Panc1 (cell line): ENCODE data around the gene SPTY2D1. TPM values are rescaled to one million over a fixed set of nuclear protein-coding genes. Genes with fewer than 3 reads are reported as not detected.
"Not testable (repeated sequence)": the region's sequence is repeated elsewhere in the genome, so short reads cannot be mapped to it uniquely, and the experiment has no call there.

Source experiments
- ATAC-seq: fragments of 200-7000 bp; cut with Tn5 transposase; 2 replicates; pipeline ENCODE4 v1.9.1; 2020; ENCODE audit warnings: mild to moderate bottlenecking, moderate library complexity
- BruUV-seq: library from RNA; stranded (reverse); fragments of 400-500 nt; replicated peaks from 2 replicates; lab custom pipeline; 2021; lab: Mats Ljungman, UMichigan
- CTCF ChIA-PET: fragments of 300-600 bp; sonication (Branson Sonifier 250); formaldehyde crosslinking; loops from one replicate; lab custom pipeline; 2022; ENCODE audit warnings: antibody characterized with exemption; lab: Charles Lee
- POLR2A ChIA-PET: fragments of 300-600 bp; sonication (Branson Sonifier 250); formaldehyde crosslinking; loops from one replicate; lab custom pipeline; 2022; ENCODE audit warnings: antibody characterized with exemption; lab: Charles Lee
- DNase-seq: peaks from one replicate; pipeline ENCODE4 v3.0.0-alpha.2; 2010; ENCODE audit warnings: low read depth, low spot score
- H3K27ac ChIP-seq: 2 replicates; pipeline ENCODE4 v1.5.1; 2011; ENCODE audit warnings: mild to moderate bottlenecking, low read length, inconsistent platforms
- H3K27me3 ChIP-seq: fragments of 200-500 bp; sonication (Bioruptor generic); 2 replicates; pipeline ENCODE4 v1.6.0; 2014; ENCODE audit warnings: low read length, inconsistent platforms; ENCODE audit not compliant: control insufficient read depth, insufficient read depth
- H3K36me3 ChIP-seq: fragments of 200-500 bp; sonication (Bioruptor generic); 2 replicates; pipeline ENCODE4 v1.5.1; 2014; ENCODE audit warnings: inconsistent platforms, mild to moderate bottlenecking, low read length, moderate library complexity; ENCODE audit not compliant: control insufficient read depth, insufficient read depth
- H3K4me1 ChIP-seq: 2 replicates; pipeline ENCODE4 v1.5.1; 2011; ENCODE audit warnings: inconsistent platforms, mild to moderate bottlenecking, low read length, moderate library complexity; ENCODE audit not compliant: control insufficient read depth, insufficient read depth
- H3K4me3 ChIP-seq, 2 experiments: 2 replicates each; pipeline ENCODE4 v1.5.1; 2011 to 2012; ENCODE audit warnings: low read depth in 2 of 2, low read length in 2 of 2, mild to moderate bottlenecking in 2 of 2, inconsistent platforms in 1 of 2, moderate library complexity in 1 of 2
- H3K9me3 ChIP-seq: fragments of 200-500 bp; sonication (Bioruptor generic); 2 replicates; pipeline ENCODE4 v1.5.1; 2014; ENCODE audit warnings: low read depth, mild to moderate bottlenecking, inconsistent platforms, low read length, moderate library complexity; ENCODE audit not compliant: control insufficient read depth, insufficient read depth
- POLR2AphosphoS5 ChIP-seq: IDR thresholded peaks from 2 replicates; pipeline ENCODE4 v1.6.1; 2012; ENCODE audit warnings: mild to moderate bottlenecking, low read depth, low read length, moderate library complexity
- SIN3A ChIP-seq: IDR thresholded peaks from 2 replicates; pipeline ENCODE4 v1.6.1; 2012; ENCODE audit warnings: low read depth, mild to moderate bottlenecking, low read length, moderate library complexity, borderline replicate concordance; ENCODE audit not compliant: insufficient read depth
- TCF7L2 ChIP-seq: IDR thresholded peaks from 2 replicates; pipeline ENCODE4 v1.6.1; 2011; ENCODE audit warnings: mild to moderate bottlenecking, low read depth, low read length, inconsistent platforms
- in situ Hi-C: cut with HindIII; loops from 2 replicates; pipeline ENCODE4 v1.10.0; 2016; ENCODE audit warnings: low sequenced_read_pairs, low pct_unique_long_range_greater_than_20kb
- intact Hi-C: fragments of 100-400 bp; cut with micrococcal nuclease; formaldehyde crosslinking; loops from one replicate; pipeline ENCODE4 v1.10.0; 2022; ENCODE audit not compliant: unreplicated experiment
- total RNA-seq: library from RNA; stranded (reverse); gene quantifications from one replicate; pipeline ENCODE4 v1.2.1, GENCODE V29; 2021; ENCODE audit not compliant: unreplicated experiment
- TF ChIP-seq, protein P1 (sequence below): fragments of 450-650 bp; IDR thresholded peaks from 2 replicates; pipeline ENCODE4 v1.5.1; 2017; ENCODE audit warnings: mild to moderate bottlenecking
- TF ChIP-seq, protein P2 (sequence below), 2 experiments: IDR thresholded peaks; 2 replicates each; pipeline ENCODE4 v1.6.1; 2011 to 2012; ENCODE audit warnings: low read depth in 2 of 2, control low read depth in 1 of 2, low read length in 1 of 2, mild to moderate bottlenecking in 1 of 2, moderate library complexity in 1 of 2; ENCODE audit not compliant: insufficient read depth in 1 of 2

Gene SPTY2D1
- total RNA-seq, 1 experiment from 2014 or later, result 14.8 TPM

- intact Hi-C loops, result no loop called here
- no peaks in the 10 kb centered on the region for H3K9me3 ChIP-seq
- BruUV-seq, result no TSS peak
- no peak within 1 kb of the TSS for H3K4me3 ChIP-seq
- no peaks in the 10 kb centered on the region; the same call in 1 of the 2 replicates for H3K36me3 ChIP-seq
- DNase-seq (no peak), ATAC-seq (no peak)
- TF ChIP-seq SIN3A, result no peak
- no peak for TF ChIP-seq TCF7L2
- TF ChIP-seq, protein P1, sequence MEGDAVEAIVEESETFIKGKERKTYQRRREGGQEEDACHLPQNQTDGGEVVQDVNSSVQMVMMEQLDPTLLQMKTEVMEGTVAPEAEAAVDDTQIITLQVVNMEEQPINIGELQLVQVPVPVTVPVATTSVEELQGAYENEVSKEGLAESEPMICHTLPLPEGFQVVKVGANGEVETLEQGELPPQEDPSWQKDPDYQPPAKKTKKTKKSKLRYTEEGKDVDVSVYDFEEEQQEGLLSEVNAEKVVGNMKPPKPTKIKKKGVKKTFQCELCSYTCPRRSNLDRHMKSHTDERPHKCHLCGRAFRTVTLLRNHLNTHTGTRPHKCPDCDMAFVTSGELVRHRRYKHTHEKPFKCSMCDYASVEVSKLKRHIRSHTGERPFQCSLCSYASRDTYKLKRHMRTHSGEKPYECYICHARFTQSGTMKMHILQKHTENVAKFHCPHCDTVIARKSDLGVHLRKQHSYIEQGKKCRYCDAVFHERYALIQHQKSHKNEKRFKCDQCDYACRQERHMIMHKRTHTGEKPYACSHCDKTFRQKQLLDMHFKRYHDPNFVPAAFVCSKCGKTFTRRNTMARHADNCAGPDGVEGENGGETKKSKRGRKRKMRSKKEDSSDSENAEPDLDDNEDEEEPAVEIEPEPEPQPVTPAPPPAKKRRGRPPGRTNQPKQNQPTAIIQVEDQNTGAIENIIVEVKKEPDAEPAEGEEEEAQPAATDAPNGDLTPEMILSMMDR, result no peak
- TF ChIP-seq, protein P2, sequence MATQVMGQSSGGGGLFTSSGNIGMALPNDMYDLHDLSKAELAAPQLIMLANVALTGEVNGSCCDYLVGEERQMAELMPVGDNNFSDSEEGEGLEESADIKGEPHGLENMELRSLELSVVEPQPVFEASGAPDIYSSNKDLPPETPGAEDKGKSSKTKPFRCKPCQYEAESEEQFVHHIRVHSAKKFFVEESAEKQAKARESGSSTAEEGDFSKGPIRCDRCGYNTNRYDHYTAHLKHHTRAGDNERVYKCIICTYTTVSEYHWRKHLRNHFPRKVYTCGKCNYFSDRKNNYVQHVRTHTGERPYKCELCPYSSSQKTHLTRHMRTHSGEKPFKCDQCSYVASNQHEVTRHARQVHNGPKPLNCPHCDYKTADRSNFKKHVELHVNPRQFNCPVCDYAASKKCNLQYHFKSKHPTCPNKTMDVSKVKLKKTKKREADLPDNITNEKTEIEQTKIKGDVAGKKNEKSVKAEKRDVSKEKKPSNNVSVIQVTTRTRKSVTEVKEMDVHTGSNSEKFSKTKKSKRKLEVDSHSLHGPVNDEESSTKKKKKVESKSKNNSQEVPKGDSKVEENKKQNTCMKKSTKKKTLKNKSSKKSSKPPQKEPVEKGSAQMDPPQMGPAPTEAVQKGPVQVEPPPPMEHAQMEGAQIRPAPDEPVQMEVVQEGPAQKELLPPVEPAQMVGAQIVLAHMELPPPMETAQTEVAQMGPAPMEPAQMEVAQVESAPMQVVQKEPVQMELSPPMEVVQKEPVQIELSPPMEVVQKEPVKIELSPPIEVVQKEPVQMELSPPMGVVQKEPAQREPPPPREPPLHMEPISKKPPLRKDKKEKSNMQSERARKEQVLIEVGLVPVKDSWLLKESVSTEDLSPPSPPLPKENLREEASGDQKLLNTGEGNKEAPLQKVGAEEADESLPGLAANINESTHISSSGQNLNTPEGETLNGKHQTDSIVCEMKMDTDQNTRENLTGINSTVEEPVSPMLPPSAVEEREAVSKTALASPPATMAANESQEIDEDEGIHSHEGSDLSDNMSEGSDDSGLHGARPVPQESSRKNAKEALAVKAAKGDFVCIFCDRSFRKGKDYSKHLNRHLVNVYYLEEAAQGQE (IDR thresholded peaks at IDR 0.05; ENCODE audit: insufficient read depth in 1 of 2, low read depth in 2 of 2, low read length in 1 of 2), result no peak
- no peak for TF ChIP-seq POLR2AphosphoS5
- H3K27me3 ChIP-seq, result no peaks in the 10 kb centered on the region
- in situ Hi-C loops, result no loop called here
- H3K27ac ChIP-seq, result no peak within 1 kb of the TSS
- no peaks in the 10 kb centered on the region for H3K4me1 ChIP-seq
- POLR2A ChIA-PET, result no interaction called here
- CTCF ChIA-PET, result no interaction called here
Observed at GRCh38 chr11:18599739-18600230, 34.4 kb downstream of the SPTY2D1 start, which contains the start of gene MISFA. TSS of gene MISFA (plus strand) at chr11:18599789. CDS start at chr11:18599929, 140 bp downstream.

GRCh38 chr11:18594999-18595749 is 39.0 kb downstream of the SPTY2D1 start:
- in situ Hi-C loops (no loop called here), intact Hi-C loops (no loop called here)
- TF ChIP-seq, protein P1, result no peak
- TF ChIP-seq, protein P2 (IDR thresholded peaks at IDR 0.05; ENCODE audit: insufficient read depth in 1 of 2, low read depth in 2 of 2, low read length in 1 of 2), result no peak
- TF ChIP-seq TCF7L2 (no peak), POLR2AphosphoS5 (no peak), SIN3A (no peak)
- POLR2A ChIA-PET, result no interaction called here
- Histone ChIP-seq H3K27me3 (no peaks in the 10 kb centered on the region), H3K27ac (no peak overlapping the region), H3K36me3 (no peaks in the 10 kb centered on the region; the same call in 1 of the 2 replicates), H3K4me1 (peaks cover 8% of the 10 kb centered on the region), H3K4me3 (no peak overlapping the region), H3K9me3 (no peaks in the 10 kb centered on the region)
- ATAC-seq (no peak), DNase-seq (no peak)
- BruUV-seq, result no TSS peak
- CTCF ChIA-PET, result interaction anchor here (0.7 kb wide), 1 partner anchor 500 kb away, joined by 3 read pairs; no protein-coding TSS in a partner anchor

- H3K4me3 ChIP-seq, ATAC-seq, H3K27ac ChIP-seq, H3K27me3 ChIP-seq, in situ Hi-C loops, H3K36me3 ChIP-seq, BruUV-seq, DNase-seq, POLR2A ChIA-PET, intact Hi-C loops, H3K9me3 ChIP-seq: not testable (repeated sequence)
- CTCF ChIA-PET, result interaction anchor here (0.6 kb wide), 2 partner anchors 17 to 105 kb away, joined by 4 to 9 read pairs; partner anchors contain the start of gene TMEM86A
- H3K4me1 ChIP-seq, result peaks cover 17% of the 10 kb centered on the region
Observed at GRCh38 chr11:18594088-18594487, 40.1 kb downstream of the SPTY2D1 start.
